ENCODE measurements around the gene C1orf87. TPM values are rescaled to one million over a fixed set of nuclear protein-coding genes. Genes with fewer than 3 reads are reported as not detected.
"Not testable (repeated sequence)": the region's sequence is repeated elsewhere in the genome, so short reads cannot be mapped to it uniquely, and the experiment has no call there.

C1orf87 gene
- polyA plus RNA-seq, 4 donors: 0.21 to 0.40 (median 0.25) TPM

GRCh38 chr1:59997479-59998115, 76.0 kb downstream of the C1orf87 start:
- DNase-seq (ENCODE audit: low read depth in 4 of 4, low spot score in 2 of 4): no peak

DNA sequence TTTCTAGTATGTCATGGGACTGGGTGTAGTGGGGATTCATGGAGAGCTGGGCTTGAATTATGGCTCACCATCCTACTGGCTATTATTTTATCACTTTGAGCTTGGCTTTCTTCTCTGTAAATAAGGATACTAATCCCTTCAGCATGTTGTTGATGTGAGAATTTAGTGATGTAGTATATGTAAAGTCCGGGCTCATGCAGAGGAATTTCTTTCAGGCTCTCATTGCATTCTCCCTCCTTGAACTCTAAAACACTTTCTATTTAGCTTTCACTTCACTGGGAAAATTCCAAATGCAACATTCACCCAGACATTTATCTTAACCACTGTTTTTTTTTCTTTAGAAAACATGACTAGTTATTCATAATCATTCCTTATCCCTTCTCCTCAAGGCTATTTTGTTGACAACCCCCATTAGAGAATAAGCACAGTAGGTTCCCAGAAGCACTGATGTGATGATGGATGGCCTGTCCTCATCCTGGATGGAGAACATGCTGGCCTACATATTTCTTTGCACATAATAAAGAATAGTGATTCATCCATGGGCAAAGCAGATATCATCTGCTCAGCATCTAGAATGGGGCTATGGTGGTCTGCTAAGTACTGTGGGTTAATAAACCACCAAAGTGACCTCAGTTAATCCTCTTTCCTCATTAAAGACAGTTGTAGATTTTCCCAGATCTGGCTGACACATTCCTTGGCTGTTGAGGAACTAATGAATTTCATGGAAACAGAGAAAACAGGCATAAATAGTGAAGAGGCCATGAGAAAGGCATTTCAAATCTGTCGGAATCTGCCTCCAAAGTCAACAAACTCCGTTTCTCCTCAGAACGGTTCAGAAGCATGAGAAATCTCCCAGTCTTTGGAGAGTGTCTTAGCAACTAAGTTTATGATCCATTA, 79.0 kb downstream of the C1orf87 start:
- DNase-seq (ENCODE audit: low read depth in 4 of 4, low spot score in 2 of 4): peak in 3 of 4 donors; percentile 35 to 42 (median 41)

DNA sequence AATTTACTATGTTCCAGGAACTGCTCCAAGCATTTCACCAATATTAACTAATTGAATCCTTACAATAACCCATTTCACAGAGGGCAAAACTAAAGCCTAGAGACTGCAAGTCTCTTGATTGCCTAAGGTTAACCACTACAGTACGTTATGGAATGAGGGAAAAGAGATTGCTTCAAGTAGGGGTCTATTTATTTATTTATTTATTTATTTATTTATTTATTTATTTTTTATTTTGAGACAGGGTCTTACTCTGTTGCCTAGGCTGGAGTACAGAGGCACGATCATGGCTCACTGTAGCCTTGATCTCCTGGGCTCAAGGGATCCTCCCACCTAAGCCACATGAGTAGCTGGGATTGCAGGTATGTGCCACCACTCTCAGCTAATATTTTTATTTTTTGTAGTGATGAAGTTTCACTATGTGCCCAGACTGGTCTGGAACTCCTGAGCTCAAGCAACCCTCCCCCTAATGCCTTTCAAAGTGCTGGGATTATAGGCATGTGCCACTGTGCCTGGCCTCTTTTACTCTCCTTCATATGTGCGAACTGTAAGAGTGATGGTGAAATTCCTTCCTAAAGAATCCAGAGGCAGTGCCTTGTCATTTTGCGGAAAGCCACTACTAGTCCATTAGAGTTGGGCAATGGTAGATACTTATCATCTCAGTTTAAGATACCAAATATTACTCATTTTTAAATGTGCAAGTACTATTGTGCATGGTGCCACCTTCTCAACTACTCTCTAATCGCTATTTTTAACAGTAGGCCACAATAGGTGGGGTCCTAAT, 81.3 kb downstream of the C1orf87 start:
- DNase-seq (ENCODE audit: low read depth in 4 of 4, low spot score in 2 of 4): no peak

GRCh38 chr1:59990470-59990869, 83.1 kb downstream of the C1orf87 start:
- no peak for DNase-seq (ENCODE audit: low read depth in 4 of 4, low spot score in 2 of 4)

DNA sequence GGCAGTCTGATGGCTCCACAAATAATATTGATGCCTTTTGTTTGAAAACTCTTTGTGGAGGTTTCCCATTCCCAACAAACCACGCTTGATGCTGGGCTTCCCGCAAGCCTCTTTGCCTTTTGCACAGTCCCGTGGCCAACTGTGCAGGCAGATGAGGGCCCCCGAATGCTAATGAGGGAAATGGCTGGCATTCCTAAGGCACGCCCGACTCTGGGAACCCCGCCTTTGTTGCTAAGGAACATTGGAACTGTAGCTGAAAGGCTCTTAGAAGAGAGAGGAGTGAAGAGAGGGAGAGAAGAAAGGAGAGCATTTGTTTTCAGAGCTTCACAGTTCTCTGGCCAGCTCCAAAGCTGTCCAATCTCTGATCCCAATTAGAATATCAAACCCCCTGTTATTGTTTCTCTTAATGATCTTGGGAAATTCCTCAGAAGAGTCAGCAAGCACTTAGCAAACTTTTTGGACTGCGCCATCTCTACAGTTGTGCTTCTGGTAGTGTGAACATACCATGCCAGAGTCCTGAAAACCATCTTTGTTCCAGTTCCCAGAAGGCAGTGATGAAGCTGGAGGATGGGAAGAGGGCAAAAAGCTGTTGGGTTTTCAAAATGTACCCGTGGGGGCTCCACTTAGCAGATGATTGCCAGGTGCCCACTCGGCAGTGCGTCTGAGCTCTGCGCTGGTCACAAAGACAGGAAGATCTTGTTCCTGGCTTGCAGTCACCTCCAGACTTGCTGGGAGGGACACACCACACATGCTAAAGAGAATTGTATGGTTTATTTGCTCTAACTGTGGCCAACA, 86.9 kb downstream of the C1orf87 start:
- no peak for DNase-seq (ENCODE audit: low read depth in 4 of 4, low spot score in 2 of 4)

DNA sequence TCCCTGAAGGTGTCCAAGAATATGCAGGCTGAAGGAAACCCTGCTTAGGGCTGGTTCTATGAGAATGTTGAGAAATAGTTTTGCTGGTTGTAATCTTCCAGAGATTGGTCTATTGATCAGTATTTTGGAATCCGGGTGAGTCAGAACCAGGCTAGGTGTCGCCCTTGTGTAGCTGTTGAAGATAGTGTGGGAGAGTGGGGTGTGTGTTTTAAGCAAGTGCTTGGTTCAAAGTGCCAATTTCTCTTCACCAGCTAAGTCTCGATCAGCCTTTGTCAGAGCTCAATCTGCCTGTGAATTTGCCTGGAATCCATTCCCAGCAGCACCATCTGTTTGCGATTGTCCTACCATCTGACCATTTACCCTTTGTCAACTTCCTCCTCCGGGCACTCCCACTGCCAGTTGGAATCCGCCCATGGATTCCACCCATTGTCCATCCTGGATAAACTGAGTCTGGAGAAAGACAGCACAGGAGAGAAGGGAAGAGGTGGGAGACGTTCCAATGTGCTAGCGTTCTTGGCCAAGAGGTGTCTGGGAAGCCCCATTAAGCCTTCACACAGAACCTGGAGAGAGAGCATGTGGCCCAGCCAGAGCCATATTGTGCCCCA, 87.6 kb downstream of the C1orf87 start:
- DNase-seq (ENCODE audit: low read depth in 4 of 4, low spot score in 2 of 4): no peak

- DNase-seq (ENCODE audit: low read depth in 4 of 4, low spot score in 2 of 4): no peak
Measured at GRCh38 chr1:59979666-59980065, 93.9 kb downstream of the C1orf87 start.

DNA sequence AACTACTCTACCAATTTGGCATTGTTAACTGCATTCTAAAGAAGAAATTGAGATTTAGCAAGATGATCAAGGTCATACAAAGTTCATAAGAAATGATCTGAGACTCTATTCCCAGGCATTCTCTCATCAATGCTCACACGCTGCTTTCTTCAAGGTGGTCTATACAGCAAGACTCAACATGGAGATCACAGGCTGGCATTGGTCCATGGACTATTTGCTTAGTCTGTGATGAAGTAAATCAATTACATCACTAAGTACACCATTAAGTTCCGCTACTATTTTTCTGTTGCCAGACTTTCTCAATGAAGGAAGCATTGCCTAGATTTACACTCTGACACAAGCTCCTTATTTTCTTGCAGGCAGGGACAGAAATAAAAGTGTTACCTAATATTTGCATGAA, 95.1 kb downstream of the C1orf87 start:
- no peak for DNase-seq (ENCODE audit: low read depth in 4 of 4, low spot score in 2 of 4)

DNA sequence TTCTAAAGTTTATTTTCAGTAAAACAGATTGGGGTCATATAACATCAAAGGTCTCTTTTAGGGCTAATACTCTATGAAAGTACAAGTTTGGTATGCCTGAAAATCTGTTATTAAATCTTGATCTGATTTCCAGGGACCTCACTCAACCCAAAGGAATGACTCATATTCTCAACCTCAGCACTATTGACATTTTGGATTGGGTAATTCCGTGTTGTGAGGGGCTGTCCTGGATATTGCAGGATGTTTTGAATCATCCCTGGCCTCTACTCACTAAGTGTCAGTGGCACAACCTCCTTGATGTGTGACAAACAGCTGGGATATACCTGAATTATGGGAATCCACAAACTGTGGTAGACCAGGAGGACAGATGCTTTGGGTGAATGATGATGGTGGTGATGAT, 95.5 kb downstream of the C1orf87 start:
- no peak for DNase-seq (ENCODE audit: low read depth in 4 of 4, low spot score in 2 of 4)

DNA sequence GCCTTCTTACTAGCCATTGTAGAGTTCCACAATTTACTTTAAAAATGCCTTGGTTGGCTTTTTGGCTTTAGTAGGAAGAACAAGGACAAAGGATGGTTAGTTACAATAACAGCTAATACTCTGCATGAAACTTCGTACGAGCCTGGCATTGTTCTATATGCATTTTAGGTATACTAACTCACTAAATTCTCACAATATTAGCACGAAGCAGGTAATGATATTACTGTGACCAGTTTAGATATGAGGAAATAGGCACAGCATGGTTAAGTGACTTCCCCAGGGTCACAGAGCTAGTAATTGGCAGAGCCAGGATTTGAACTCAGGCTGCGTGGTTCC, 96.5 kb downstream of the C1orf87 start:
- no peak for DNase-seq (ENCODE audit: low read depth in 4 of 4, low spot score in 2 of 4)

DNA sequence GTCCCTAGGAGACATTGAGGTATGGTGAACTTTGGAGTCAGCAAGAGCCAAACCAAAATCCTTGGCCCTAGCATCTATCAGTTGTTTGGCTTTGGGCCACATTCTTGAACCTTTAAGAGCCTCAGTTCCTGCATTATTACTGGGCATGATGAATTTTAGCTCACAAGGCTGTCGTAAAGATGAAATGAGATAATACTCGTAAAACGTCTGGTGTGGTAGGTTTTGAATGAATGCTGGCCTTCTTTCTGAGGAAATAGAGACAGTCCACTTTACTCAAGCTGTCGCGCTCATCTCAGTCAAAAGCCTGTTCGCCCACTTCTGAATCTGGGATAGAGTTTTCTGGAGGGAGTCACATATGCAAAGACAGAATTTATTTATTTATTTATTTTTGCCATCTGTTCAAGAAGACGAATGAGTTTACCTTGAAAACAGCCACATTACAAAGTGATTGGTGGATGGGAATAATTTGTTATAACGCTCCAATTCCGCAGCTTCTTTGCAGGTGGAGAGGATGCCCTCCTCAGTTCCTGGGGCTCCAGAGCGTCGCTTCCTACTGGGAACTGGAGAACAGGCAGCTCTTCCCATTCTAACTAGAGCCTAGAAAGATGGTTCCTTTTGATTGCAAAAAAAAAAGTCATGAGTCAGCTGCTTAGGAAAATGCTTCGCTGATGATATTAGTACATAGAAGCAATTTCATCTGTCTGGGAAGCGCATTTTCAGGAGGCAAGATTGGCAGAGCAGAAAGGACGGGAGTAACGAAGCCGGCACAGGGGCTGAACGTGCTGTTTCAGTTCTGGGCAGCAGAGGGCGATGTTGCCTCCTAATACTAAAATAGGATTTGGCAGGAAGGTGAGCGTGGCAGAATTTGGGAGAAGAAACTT, 97.1 kb downstream of the C1orf87 start:
- DNase-seq (ENCODE audit: low read depth in 4 of 4, low spot score in 2 of 4): peak in 2 of 4 donors; percentile 38 to 44

DNA sequence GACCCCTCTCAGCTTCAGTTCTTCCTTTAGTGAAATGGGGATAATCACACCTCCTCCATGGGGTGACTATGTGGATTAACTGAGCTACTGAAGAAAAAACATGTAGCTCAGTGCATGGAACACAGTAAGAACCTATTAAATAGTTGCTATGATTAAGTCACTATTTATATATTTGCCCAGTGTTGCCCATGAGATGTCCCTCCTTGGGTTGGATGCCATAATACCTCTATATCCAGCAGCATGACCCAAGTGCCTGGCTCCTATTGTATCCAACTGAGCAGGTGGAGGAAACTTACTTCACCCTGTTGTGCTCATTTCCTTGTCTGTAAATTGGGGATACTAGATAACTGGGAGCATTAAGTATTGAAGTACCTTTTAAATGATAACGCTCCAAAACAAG, 99.9 kb downstream of the C1orf87 start:
- DNase-seq (ENCODE audit: low read depth in 4 of 4, low spot score in 2 of 4): no peak

GRCh38 chr1:59972216-59972927, 101.2 kb downstream of the C1orf87 start:
- no peak for DNase-seq (ENCODE audit: low read depth in 4 of 4, low spot score in 2 of 4)

DNA sequence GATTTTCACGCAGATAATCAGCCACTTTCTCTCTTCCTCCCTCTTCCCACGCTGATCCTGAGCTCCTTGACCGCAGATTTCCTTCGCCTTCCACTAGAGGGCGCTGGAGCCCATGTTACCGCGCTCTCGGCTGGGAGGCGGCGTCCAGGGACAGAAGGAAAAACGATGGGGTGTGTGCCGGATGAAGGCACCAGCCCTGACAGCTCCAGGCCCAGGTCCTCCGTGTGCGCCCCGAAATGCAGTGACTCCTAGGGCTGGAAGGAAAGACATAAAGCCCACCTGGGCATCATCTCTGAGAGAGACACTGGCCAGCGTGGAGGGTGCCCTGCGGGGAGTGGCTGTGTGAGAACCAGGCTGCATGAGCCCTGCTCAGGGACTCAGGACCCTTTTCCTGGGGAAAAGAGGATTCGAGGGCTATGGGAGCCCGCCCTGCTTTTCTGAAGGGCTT, 102.1 kb downstream of the C1orf87 start:
- peak in 1 of 4 donors; percentile 57 for DNase-seq (ENCODE audit: low read depth in 4 of 4, low spot score in 2 of 4)

DNA sequence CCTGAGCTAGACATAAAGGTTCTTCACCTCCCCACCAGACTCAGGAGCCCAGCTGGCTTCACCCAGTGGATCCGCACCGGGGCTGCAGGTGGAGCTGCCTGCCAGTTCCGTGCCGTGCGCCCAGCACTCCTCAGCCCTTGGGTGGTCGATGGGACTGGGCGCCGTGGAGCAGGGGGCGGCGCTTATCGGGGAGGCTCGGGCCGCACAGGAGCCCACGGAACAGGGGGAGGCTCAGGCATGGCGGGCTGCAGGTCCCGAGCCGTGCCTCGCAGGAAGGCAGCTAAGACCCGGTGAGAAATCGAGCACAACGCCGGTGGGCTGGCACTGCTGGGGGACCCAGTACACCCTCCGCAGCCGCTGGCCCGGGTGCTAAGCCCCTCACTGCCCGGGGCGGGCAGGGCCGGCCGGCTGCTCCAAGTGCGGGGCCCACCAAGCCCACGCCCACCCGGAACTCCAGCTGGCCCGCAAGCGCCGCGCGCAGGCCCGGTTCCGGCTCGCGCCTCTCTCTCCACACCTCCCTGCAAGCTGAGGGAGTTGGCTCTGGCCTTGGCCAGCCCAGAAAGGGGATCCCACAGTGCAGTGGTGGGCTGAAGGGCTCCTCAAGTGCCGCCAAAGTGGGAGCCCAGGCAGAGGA, 103.9 kb downstream of the C1orf87 start:
- not testable (repeated sequence) for DNase-seq (ENCODE audit: low read depth in 4 of 4, low spot score in 2 of 4)

DNA sequence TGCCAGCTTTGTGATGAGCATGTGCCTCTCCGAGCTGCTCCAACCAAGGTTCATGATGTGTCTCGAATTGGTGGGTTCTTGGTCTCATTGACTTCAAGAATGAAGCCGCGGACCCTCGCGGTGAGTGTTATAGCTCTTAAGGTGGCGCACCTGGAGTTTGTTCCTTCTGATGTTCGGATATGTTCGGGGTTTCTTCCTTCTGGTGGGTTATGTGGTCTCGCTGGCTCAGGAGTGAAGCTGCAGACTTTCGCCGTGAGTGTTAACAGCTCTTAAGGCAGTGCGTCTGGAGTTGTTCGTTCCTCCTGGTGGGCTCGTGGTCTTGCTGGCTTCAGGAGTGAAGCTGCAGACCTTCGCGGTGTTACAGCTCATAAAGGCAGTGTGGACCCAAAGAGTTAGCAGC, 104.8 kb downstream of the C1orf87 start:
- DNase-seq (ENCODE audit: low read depth in 4 of 4, low spot score in 2 of 4): not testable (repeated sequence)

DNA sequence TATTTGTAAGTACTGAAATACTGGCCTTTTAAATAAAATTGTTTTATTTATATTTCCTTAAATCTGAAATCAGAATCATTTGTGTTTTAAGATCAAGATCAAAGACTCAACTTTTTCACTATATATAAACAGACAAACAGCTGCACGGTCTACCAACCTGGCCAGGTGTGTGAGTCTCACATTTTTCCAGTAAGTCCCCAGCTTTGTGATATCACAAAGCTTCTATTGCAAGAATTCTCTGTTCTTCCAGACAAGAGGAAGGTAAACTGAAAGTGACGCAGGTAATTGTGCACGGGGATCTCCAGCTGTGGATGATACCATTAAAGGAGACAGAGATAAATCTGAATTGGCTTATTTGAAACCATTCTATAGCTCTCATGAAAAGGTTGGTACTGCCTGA, 105.8 kb downstream of the C1orf87 start:
- no peak for DNase-seq (ENCODE audit: low read depth in 4 of 4, low spot score in 2 of 4)

DNA sequence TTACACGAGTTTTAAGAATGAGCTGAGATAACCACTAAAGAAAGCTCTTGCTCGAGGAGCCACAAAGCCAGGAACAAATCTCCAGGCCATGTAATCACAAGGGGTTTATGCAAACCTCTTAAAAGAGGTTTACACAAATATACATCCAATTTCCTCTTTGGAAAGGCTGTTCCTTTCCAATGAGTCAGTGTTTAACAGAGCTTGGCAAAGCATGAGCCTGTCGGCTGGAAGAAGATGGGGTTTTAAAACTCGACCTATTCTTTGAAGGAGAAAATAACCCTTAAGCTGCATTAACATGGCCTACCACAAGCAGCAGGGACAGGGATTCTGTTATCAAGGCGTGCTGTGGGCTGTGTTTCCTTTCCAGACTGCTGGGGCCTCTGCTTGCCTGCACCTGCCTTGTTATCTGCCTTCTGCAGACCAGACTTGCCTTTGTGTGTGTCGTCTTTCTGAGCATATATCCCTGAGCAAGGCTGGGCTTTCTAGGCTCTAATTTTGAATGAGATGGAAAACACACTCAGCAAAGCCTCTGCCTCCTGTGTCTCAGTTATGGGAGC, 106.4 kb downstream of the C1orf87 start:
- DNase-seq (ENCODE audit: low read depth in 4 of 4, low spot score in 2 of 4): no peak
